ENCODE data around the gene TANC2. TPM values are rescaled to one million over a fixed set of nuclear protein-coding genes. Genes with fewer than 3 reads are reported as not detected.

TANC2 gene
- total RNA-seq, 6 experiments from 2014 or later, result 65.7 to 103 (median 73.4) TPM

DNA sequence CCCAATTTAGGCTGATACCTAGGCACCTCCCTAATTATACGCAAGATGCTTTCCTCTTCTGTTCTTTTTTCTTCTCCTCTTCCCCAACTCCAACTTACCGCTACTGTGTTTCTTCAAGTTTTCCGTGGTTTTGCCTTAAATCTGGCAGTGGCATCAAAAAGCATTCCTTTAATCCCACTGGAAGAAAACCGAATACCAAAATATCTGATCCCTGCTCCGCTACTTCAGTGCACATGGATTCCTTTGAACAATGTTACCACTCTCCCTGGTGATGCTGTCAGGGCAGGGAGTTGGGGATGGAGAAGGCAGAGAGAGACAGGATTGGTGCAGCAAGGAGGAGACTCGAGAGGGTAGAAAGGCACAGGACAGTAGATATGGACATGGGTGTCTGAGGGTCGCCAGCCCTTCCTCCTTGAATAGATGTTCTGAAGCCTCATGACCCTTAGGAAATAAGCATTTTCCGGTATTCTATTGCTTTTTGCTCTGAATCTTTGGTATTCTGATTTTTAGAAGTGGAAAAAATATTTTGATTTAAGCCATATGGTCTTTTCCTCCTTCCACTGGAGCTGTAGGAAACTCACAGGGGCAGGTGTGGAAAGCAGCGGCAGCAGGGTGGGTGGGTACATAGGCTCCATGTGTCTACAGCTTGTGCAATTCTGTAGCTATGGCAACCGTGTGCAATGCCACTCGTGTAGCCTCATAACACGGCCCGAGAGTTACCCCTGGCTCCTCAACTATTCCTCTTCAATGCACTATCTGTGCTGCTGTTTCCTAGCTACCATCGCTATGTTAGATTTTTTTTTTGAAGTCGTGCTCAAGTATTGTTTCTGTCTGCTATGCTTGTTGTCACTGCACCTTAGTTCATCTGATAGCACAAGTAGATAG lies 32.3 kb upstream of the TANC2 start:
- H3K36me3 Mint-ChIP-seq (ENCODE audit: low read depth), result no peaks in the 10 kb centered on the region

DNA sequence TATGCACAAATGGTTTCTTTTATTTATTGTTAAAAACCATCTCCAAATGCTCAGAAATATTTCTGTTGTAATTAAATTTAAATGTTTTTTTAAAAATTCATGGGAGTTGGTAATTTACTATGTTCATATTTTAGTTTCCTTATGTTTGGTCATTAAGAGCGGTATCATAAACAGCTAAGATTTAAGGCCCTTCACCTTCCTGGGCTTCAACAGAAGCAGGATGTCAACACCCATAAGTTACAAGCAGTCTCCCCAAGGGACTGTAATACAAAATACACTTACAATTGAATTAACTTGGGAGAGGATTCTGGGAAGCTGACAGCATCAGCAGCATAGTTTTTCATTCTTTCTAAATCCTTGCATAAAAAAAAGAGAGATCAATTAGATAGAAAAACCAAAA lies 30.9 kb upstream of the TANC2 start:
- TF ChIP-seq, protein P1, sequence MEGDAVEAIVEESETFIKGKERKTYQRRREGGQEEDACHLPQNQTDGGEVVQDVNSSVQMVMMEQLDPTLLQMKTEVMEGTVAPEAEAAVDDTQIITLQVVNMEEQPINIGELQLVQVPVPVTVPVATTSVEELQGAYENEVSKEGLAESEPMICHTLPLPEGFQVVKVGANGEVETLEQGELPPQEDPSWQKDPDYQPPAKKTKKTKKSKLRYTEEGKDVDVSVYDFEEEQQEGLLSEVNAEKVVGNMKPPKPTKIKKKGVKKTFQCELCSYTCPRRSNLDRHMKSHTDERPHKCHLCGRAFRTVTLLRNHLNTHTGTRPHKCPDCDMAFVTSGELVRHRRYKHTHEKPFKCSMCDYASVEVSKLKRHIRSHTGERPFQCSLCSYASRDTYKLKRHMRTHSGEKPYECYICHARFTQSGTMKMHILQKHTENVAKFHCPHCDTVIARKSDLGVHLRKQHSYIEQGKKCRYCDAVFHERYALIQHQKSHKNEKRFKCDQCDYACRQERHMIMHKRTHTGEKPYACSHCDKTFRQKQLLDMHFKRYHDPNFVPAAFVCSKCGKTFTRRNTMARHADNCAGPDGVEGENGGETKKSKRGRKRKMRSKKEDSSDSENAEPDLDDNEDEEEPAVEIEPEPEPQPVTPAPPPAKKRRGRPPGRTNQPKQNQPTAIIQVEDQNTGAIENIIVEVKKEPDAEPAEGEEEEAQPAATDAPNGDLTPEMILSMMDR (IDR thresholded peaks at IDR 0.05), result no peak
- H3K9me3 Mint-ChIP-seq, result no peaks in the 10 kb centered on the region
- no peak overlapping the region for H3K4me3 Mint-ChIP-seq
- H3K36me3 Mint-ChIP-seq (ENCODE audit: low read depth), result no peaks in the 10 kb centered on the region
- no peak for DNase-seq
- peaks cover 6% of the 10 kb centered on the region; the same call in 1 of the 2 replicates for H3K4me1 Mint-ChIP-seq (ENCODE audit: low read depth)
- H3K27me3 Mint-ChIP-seq (ENCODE audit: insufficient read depth), result peaks cover 4% of the 10 kb centered on the region
- no peak overlapping the region for H3K27ac Mint-ChIP-seq

More for the DNA sequence above, 32.3 kb upstream of the TANC2 start:
- no peaks in the 10 kb centered on the region for H3K9me3 Mint-ChIP-seq
- no peak overlapping the region for H3K4me3 Mint-ChIP-seq
- TF ChIP-seq, protein P1 (IDR thresholded peaks at IDR 0.05), result no peak
- no peak for DNase-seq
- no peak overlapping the region for H3K27ac Mint-ChIP-seq
- H3K27me3 Mint-ChIP-seq (ENCODE audit: insufficient read depth), result peaks cover 4% of the 10 kb centered on the region
- H3K4me1 Mint-ChIP-seq (ENCODE audit: low read depth), result peaks cover 6% of the 10 kb centered on the region; the same call in 1 of the 2 replicates

DNA sequence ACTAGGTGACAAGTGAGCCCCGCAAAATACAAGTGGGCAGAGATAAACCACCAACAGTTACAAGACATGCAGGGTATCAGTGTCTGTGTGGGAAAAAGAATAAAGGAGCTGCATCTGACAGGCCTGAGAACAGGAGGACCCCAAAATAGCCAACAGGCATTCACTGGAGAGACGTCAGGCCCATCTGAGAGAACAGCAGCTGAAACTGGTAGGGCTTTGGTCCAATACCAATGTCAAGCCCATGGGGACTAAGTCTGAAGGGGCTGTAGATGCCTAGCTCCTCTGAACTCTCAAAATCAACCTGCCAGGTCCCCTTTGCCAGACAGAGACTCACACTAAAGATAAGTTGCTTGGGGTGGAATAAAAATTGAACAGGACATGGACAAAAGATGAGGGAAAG lies 30.5 kb upstream of the TANC2 start:
- TF ChIP-seq, protein P1 (IDR thresholded peaks at IDR 0.05), result no peak
- Mint-ChIP-seq H3K4me3 (no peak overlapping the region), H3K27ac (no peak overlapping the region), H3K36me3 (ENCODE audit: low read depth) (no peaks in the 10 kb centered on the region), H3K27me3 (ENCODE audit: insufficient read depth) (peaks cover 4% of the 10 kb centered on the region), H3K4me1 (ENCODE audit: low read depth) (peaks cover 6% of the 10 kb centered on the region; the same call in 1 of the 2 replicates), H3K9me3 (no peaks in the 10 kb centered on the region)
- no peak for DNase-seq

DNA sequence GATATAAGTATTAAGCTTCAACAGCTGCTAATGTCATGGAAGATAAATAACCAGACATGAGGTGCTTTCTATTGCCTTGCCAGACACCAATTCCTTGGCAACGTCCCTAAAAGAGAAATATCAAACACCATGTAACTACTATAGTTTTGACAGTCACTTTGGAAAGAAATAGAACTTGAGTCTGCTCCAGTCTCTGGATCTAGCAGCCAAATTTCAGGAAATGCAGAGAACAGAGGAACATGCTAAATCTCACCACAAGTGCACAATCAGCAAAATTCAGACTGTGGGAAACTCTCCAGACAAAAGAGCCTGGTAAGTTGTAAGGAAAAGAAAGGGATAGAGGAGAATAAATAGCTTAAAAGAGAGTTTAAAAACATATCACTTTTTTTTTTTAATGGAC lies 28.4 kb upstream of the TANC2 start:
- Mint-ChIP-seq H3K4me1 (ENCODE audit: low read depth) (no peaks in the 10 kb centered on the region), H3K36me3 (ENCODE audit: low read depth) (peaks cover 12% of the 10 kb centered on the region; the same call in 1 of the 2 replicates)

DNA sequence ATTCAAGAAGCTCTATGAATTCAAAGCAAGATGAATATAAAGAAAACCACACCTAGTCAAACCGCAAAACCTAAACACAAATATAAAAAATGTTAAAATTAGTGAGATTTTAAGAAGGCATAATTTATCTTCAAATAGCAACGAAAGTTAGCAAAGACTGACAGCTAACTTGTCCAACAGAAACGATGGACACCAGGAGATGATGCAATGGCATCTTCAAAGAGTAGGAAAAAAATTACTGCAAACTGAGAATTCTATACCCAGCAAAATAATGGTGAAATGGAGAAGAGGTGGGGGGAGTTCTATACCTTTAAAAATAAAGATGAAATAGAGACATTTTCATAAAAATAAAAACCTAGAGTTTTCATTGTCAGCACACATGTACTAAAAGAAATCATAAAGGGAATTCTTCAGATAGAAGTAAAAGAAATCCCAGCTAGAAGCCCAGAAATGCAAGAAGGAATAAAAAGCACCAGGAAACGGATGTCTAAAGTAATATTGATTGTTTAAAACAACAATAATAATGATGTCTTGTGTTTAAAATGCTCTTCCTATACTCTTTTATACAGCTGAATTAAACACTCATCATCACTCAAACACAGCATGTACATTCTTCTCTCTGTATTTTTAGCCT lies 24.6 kb upstream of the TANC2 start:
- peaks cover 12% of the 10 kb centered on the region; the same call in 1 of the 2 replicates for H3K36me3 Mint-ChIP-seq (ENCODE audit: low read depth)
- H3K4me3 Mint-ChIP-seq, result no peak overlapping the region
- H3K27ac Mint-ChIP-seq, result no peak overlapping the region
- no peak for DNase-seq
- TF ChIP-seq, protein P1 (IDR thresholded peaks at IDR 0.05), result no peak
- no peaks in the 10 kb centered on the region for H3K4me1 Mint-ChIP-seq (ENCODE audit: low read depth)
- no peaks in the 10 kb centered on the region; the same call in 1 of the 2 replicates for H3K27me3 Mint-ChIP-seq (ENCODE audit: insufficient read depth)
- H3K9me3 Mint-ChIP-seq, result peaks cover 14% of the 10 kb centered on the region

More for the DNA sequence above, 28.4 kb upstream of the TANC2 start:
- TF ChIP-seq, protein P1 (IDR thresholded peaks at IDR 0.05), result no peak
- H3K27ac Mint-ChIP-seq, result no peak overlapping the region
- no peak overlapping the region for H3K4me3 Mint-ChIP-seq
- peaks cover 14% of the 10 kb centered on the region for H3K9me3 Mint-ChIP-seq
- peaks cover 4% of the 10 kb centered on the region for H3K27me3 Mint-ChIP-seq (ENCODE audit: insufficient read depth)
- no peak for DNase-seq

Measured in HFFc6 (cell line).